Activated CD8-positive, alpha-beta memory T cell treated with anti-CD3 and anti-CD28 coated beads, Interleukin-2, amount 50 U/mL, for 1 hour (primary cell): ENCODE measurements around the gene SERPINA3.

Source experiments
- DNase-seq: peaks from one replicate; pipeline ENCODE4 v3.0.0-alpha.2; 2020; ENCODE audit errors: extremely low read depth

Gene SERPINA3

GRCh38 chr14:94612580-94613554 lies 676 bp downstream of the SERPINA3 start:
- DNase-seq = no peak

DNA sequence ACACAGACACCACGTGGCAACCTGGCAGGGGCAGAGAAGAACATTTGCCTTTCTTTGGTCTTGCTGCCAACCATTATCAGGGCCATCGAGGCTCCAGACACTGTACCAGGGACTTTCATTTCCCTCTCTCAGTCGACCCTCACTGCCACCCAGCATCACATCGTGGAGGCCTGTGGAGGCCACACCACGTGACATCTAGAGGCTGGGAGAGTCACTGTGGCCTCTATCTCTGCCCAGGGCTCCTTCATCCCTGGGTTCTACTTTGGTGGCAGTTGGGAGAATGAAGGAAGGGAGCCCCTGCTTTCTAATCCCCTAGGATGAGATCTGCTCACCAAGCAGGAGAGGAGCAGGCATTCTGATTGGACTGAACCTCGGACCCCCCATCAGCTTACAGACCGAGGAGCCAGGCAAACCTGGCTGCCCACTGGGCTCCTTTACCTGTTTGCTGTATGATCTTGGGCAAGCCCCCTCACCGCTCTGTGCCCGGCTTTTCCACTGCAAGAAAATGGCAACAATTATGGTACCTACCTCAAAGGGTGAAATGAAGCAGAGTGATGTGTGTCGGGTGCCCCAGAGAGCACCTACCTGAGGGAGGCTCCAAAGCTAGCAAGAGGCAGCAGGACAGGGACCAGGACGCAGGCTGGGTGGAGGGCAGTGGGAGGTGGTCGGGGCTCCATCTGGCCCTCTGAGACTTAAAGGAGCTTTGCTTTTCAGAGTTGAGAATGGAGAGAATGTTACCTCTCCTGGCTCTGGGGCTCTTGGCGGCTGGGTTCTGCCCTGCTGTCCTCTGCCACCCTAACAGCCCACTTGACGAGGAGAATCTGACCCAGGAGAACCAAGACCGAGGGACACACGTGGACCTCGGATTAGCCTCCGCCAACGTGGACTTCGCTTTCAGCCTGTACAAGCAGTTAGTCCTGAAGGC lies 1.8 kb downstream of the SERPINA3 start:
- DNase-seq = no peak

GRCh38 chr14:94614802-94615201 lies 2.6 kb downstream of the SERPINA3 start:
- no peak for DNase-seq

- DNase-seq = no peak
Observed at GRCh38 chr14:94615254-94615653, 3.1 kb downstream of the SERPINA3 start.

GRCh38 chr14:94615823-94616570 lies 3.8 kb downstream of the SERPINA3 start:
- DNase-seq = no peak

GRCh38 chr14:94617366-94617941 lies 5.3 kb downstream of the SERPINA3 start:
- DNase-seq = no peak

DNA sequence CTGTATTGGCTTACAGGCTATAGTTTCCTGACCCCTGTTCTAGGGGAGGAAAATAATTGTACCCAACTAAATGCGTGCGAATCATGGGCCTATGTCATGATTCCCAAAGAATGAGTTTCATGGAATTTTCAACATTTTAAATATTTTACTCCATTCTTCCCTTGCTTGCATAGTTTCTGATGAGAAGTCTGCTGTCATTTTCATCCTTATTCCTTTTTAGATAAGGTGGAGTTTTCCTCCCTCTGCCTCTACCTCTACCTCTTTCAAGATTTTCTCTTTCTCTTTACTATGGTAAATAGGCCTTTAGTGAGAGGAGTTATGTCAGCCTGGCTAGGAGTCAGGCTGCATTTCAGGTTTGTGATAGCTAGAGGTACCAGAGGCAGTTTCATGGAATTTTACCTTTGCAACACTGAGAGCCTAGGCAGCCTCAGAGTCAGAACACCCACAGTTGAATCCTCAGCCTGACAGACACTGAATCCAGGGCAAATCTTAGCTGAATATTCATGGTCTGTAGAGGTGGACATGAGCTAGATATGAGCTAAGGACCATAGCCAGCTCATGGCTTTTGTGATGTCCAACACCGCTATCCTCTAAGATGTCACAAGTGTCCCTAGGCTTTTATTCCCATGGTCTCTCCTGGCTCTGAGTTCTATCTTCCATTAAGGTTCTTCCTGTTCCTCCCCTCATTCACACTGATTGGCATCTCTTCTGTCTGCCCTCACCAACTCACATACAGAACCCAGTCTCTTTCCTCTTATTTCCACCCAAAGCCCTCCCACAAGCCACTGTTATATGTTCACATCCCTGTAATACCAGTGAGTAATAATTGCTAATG lies 6.0 kb downstream of the SERPINA3 start:
- DNase-seq = no peak

DNA sequence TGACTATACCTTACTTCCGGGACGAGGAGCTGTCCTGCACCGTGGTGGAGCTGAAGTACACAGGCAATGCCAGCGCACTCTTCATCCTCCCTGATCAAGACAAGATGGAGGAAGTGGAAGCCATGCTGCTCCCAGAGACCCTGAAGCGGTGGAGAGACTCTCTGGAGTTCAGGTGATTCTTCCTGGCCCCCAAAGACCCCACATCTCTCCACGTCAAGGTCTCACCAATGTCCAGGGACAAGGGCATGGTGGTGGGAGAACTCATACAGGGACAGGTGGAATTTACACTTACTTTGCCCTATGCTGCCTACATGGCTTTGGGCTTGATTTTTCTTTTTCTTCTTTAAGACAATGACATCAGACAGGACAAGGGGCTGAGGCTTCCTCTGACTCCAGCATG lies 7.1 kb downstream of the SERPINA3 start:
- DNase-seq = no peak

- DNase-seq = no peak
Observed at GRCh38 chr14:94620597-94620996, 8.4 kb downstream of the SERPINA3 start.

GRCh38 chr14:94621358-94622134 lies 9.4 kb downstream of the SERPINA3 start:
- no peak for DNase-seq

DNA sequence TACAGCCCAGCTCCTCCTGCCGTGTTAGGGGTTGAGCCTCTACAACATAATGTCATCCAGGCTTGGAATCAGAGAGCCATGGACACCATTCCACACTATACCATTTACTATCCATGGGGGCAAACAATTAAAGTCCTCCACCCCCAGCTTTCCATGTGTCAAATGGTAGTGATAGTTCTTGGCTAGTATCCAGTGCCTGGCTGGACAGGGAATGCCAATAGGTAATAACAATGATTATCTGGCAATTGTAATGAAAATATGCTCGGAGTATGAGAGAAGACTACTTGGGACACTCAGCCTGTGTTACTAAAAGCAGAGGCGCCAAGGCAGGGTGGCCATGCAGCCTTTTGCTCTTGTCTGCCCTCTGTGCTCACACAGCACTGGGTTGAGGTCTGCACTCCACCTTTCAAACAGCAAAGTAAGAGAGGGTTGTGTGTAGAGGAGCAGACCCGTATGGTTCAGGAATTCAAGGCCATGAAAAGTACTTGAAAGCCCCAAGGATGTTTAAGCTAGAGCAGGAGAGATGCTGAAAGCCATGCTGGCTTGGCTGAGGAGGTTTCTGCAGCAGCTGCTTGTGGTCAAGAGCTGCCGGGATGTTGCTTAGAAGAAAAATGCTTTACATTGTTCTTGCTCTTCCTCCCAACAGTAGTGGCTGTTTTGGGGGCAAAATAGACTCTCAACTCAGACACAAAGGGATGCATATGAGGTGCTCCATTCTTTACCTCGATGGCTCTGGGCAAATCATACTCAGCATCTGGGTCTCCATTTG lies 10.6 kb downstream of the SERPINA3 start:
- no peak for DNase-seq

DNA sequence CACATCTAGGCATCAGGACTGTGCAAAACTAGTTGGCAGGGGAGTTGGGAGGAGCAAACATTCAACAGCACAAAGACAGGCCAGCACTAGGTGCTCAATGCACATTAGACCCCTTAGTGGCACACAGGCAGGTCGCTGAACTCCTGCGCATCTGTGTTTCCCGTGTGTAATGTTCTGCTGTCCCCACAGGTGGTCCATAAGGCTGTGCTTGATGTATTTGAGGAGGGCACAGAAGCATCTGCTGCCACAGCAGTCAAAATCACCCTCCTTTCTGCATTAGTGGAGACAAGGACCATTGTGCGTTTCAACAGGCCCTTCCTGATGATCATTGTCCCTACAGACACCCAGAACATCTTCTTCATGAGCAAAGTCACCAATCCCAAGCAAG lies 11.2 kb downstream of the SERPINA3 start:
- no peak for DNase-seq

- no peak for DNase-seq
Observed at GRCh38 chr14:94623856-94624499, 11.8 kb downstream of the SERPINA3 start.

GRCh38 chr14:94624537-94625352 lies 12.6 kb downstream of the SERPINA3 start:
- DNase-seq = no peak

DNA sequence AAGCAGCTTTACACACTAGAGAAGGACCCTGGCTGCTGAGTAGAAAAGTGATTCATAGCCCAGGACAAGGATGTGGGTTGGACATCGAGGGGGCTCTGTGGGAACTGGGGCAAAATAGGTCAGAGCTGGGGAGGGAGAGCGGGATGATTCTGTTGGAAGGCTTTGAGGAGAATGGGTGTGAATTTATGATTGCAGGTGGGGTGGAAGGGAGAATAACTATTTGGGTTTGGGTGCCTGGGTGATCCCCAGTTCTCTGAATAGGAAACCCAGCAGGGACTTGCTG lies 13.1 kb downstream of the SERPINA3 start:
- DNase-seq = no peak

DNA sequence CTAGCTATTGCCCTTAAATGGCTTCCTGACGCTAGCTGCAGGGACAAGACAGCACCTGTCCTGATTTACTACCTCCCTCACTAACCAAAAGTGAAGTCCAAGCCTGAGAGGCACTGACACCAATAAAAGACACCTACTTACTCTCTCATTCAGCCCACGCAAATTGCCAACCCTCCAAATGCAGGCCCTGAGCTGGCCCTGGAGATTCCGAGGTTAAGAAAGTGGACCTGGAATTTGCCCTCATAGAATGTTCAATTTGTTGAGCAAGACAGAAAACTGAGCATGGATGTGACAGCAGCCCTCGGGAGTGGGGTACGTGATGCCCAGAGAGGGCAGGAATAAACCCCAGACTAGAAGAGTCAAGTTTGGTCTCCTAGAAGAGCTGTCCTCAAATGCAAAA lies 16.4 kb downstream of the SERPINA3 start:
- no peak for DNase-seq

DNA sequence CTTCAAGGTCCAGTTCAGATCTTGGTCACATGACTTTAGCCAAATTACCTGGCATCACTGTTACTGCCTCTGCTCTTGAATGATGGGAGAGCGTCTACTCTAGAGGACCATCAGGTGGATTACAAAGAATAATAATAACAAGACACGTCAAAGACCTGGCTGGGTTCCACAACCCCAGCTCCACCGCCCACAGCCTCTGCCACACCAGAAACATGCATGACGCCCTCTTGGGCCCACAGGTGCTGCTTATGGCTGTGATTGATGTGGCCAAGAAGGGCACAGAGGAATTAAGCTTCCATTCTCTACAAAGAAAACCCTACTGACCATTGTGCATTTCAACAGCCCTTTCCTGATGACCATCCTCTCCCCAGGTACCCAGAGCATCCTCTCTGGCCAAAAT lies 18.2 kb downstream of the SERPINA3 start:
- no peak for DNase-seq

DNA sequence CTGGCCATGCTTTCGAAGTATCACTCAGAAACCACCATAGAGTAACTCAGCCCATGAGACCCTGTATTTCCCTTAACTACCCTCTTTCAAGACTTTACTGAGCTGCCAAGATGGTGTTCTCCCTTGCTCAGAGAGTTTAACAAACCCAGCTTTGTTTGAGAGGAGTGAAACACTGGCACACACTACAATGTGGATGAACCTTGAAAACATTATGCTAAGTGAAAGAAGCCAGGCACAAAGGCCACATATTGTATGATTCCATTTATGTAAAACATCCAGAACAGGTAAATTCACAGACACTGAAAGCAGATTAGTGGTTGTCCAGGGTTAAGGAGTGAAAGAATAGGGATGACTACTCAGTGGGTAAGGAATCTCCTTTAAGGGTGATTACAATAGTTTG lies 18.9 kb downstream of the SERPINA3 start:
- DNase-seq = no peak
